ENCODE data around the gene ARHGAP25.

The ARHGAP25 gene

GRCh38 chr2:68824831-68825230 lies 90.2 kb downstream of the ARHGAP25 start:
- H3K9ac ChIP-seq (ENCODE audit: low read length): no peak overlapping the region
- H2AFZ ChIP-seq (ENCODE audit: low read depth, low read length, severe bottlenecking): no peak overlapping the region
- no peaks in the 10 kb centered on the region for H3K79me2 ChIP-seq (ENCODE audit: insufficient read depth, low read length)
- no peaks in the 10 kb centered on the region; the same call in 1 of the 2 replicates for H3F3A ChIP-seq (ENCODE audit: insufficient read depth)
- no peak overlapping the region for H3K4me2 ChIP-seq (ENCODE audit: low read depth, low read length, poor library complexity, severe bottlenecking)
- peaks cover 29% of the 10 kb centered on the region for H3K36me3 ChIP-seq (ENCODE audit: low read length)
- no peak for TF ChIP-seq EZH2phosphoT487 (conservative IDR thresholded peaks at IDR 0.05; ENCODE audit: low read length)
- no peak for TF ChIP-seq CTCF (IDR thresholded peaks at IDR 0.05; ENCODE audit: insufficient read depth, low read length, poor library complexity, severe bottlenecking)
- no peaks in the 10 kb centered on the region for H4K20me1 ChIP-seq (ENCODE audit: low read depth, low read length)
- no peaks in the 10 kb centered on the region for H3K9me2 ChIP-seq (replicated peaks; ENCODE audit: insufficient read depth, low read length)
- H3K4me3 ChIP-seq (ENCODE audit: insufficient read depth, low read length, poor library complexity, severe bottlenecking): no peak overlapping the region
- no peak overlapping the region for H3K27ac ChIP-seq (ENCODE audit: low read depth, low read length)
- H3K27me3 ChIP-seq (ENCODE audit: low read length): no peaks in the 10 kb centered on the region
- H3K9me3 ChIP-seq (ENCODE audit: insufficient read depth, low read length): no peaks in the 10 kb centered on the region

DNA sequence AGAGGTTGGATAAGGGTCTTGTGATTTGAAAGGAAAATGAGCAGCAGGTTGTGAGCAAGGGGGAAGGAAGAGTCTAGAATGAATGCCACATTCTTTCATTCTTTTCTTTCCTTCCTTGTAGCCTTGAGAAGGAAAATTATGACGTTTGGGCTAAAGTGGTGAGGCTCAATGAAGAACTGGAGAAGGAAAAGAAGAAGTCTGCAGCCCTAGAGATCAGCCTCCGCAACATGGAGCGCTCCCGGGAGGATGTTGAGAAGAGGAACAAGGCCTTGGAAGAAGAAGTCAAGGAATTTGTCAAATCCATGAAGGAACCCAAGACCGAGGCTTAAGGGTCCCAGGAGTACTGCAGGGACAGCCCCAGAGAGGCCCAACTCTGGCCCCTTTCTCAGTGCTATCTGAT lies 91.3 kb downstream of the ARHGAP25 start:
- peaks cover 24% of the 10 kb centered on the region for H3K36me3 ChIP-seq (ENCODE audit: low read length)
- H4K20me1 ChIP-seq (ENCODE audit: low read depth, low read length): no peaks in the 10 kb centered on the region
- H3K9me2 ChIP-seq (replicated peaks; ENCODE audit: insufficient read depth, low read length): no peaks in the 10 kb centered on the region
- no peak overlapping the region for H3K9ac ChIP-seq (ENCODE audit: low read length)
- no peaks in the 10 kb centered on the region for H3K79me2 ChIP-seq (ENCODE audit: insufficient read depth, low read length)
- no peak overlapping the region for H3K27ac ChIP-seq (ENCODE audit: low read depth, low read length)
- H3K27me3 ChIP-seq (ENCODE audit: low read length): no peaks in the 10 kb centered on the region
- no peaks in the 10 kb centered on the region; the same call in 1 of the 2 replicates for H3F3A ChIP-seq (ENCODE audit: insufficient read depth)
- no peak overlapping the region for H3K4me2 ChIP-seq (ENCODE audit: low read depth, low read length, poor library complexity, severe bottlenecking)
- no peaks in the 10 kb centered on the region for H3K9me3 ChIP-seq (ENCODE audit: insufficient read depth, low read length)
- TF ChIP-seq CTCF (IDR thresholded peaks at IDR 0.05; ENCODE audit: insufficient read depth, low read length, poor library complexity, severe bottlenecking): no peak
- TF ChIP-seq EZH2phosphoT487 (conservative IDR thresholded peaks at IDR 0.05; ENCODE audit: low read length): no peak
- H3K4me3 ChIP-seq (ENCODE audit: insufficient read depth, low read length, poor library complexity, severe bottlenecking): no peak overlapping the region
- H2AFZ ChIP-seq (ENCODE audit: low read depth, low read length, severe bottlenecking): no peak overlapping the region

GRCh38 chr2:68827666-68828065 lies 93.1 kb downstream of the ARHGAP25 start:
- no peaks in the 10 kb centered on the region for H4K20me1 ChIP-seq (ENCODE audit: low read depth, low read length)
- peaks cover 8% of the 10 kb centered on the region for H3K36me3 ChIP-seq (ENCODE audit: low read length)
- no peak overlapping the region for H3K4me3 ChIP-seq (ENCODE audit: insufficient read depth, low read length, poor library complexity, severe bottlenecking)
- H3K9me3 ChIP-seq (ENCODE audit: insufficient read depth, low read length): no peaks in the 10 kb centered on the region
- H3K4me2 ChIP-seq (ENCODE audit: low read depth, low read length, poor library complexity, severe bottlenecking): no peak overlapping the region
- H3K27ac ChIP-seq (ENCODE audit: low read depth, low read length): no peak overlapping the region
- no peak overlapping the region for H2AFZ ChIP-seq (ENCODE audit: low read depth, low read length, severe bottlenecking)
- TF ChIP-seq EZH2phosphoT487 (conservative IDR thresholded peaks at IDR 0.05; ENCODE audit: low read length): no peak
- no peak for TF ChIP-seq CTCF (IDR thresholded peaks at IDR 0.05; ENCODE audit: insufficient read depth, low read length, poor library complexity, severe bottlenecking)
- H3F3A ChIP-seq (ENCODE audit: insufficient read depth): no peaks in the 10 kb centered on the region; the same call in 1 of the 2 replicates
- H3K27me3 ChIP-seq (ENCODE audit: low read length): no peaks in the 10 kb centered on the region
- H3K79me2 ChIP-seq (ENCODE audit: insufficient read depth, low read length): no peaks in the 10 kb centered on the region
- H3K9me2 ChIP-seq (replicated peaks; ENCODE audit: insufficient read depth, low read length): no peaks in the 10 kb centered on the region
- H3K9ac ChIP-seq (ENCODE audit: low read length): no peak overlapping the region

All from SU-DHL-6 (cell line).